K562 (cell line): Measurements from ENCODE around the gene ZNF668. TPM values are rescaled to one million over a fixed set of nuclear protein-coding genes. Genes with fewer than 3 reads are reported as not detected.

Experiments
- CBFA2T2 ChIP-seq: fragments of 450-650 bp; conservative IDR thresholded peaks from 2 replicates; pipeline ENCODE4 v1.6.1; 2017; ENCODE audit warnings: mild to moderate bottlenecking
- CHD2 ChIP-seq: IDR thresholded peaks from 2 replicates; pipeline ENCODE4 v1.6.1; 2011; ENCODE audit warnings: low read depth, low read length
- DIDO1 ChIP-seq: fragments of 450-650 bp; IDR thresholded peaks from 2 replicates; pipeline ENCODE4 v1.6.1; 2016; ENCODE audit warnings: low read depth, missing biosample characterization, missing genetic modification characterization
- GTF2E2 ChIP-seq: fragments of 200-800 bp; sonication (Bioruptor generic); IDR thresholded peaks from 2 replicates; pipeline ENCODE4 v1.6.1; 2016; ENCODE audit warnings: missing genetic modification characterization, missing compliant biosample characterization
- MEIS2 ChIP-seq: fragments of 450-650 bp; IDR thresholded peaks from 2 replicates; pipeline ENCODE4 v1.6.1; 2014; ENCODE audit warnings: mild to moderate bottlenecking; ENCODE audit not compliant: partially characterized antibody
- PHF8 ChIP-seq: fragments of 200-600 bp; sonication (generic); IDR thresholded peaks from 2 replicates; pipeline ENCODE4 v1.6.1; 2012; ENCODE audit warnings: mixed run types, mild to moderate bottlenecking, inconsistent platforms, low read length, moderate library complexity, borderline replicate concordance
- RBFOX2 ChIP-seq: fragments of 200-400 bp; formaldehyde crosslinking; IDR thresholded peaks from 2 replicates; pipeline ENCODE4 v1.6.1; 2017; ENCODE audit warnings: low read depth, mild to moderate bottlenecking, low read length, moderate library complexity
- SMAD1 ChIP-seq: fragments of 150-350 bp; IDR thresholded peaks from 2 replicates; pipeline ENCODE4 v1.6.1; 2014; ENCODE audit warnings: low read length, low read depth; ENCODE audit not compliant: partially characterized antibody
- XRCC4 ChIP-seq: IDR thresholded peaks from one replicate; pipeline ENCODE4 v1.6.1; 2011; ENCODE audit not compliant: insufficient read depth, insufficient read length; ENCODE audit errors: extremely low read depth
- ZFX ChIP-seq: sonication (generic); formaldehyde crosslinking; IDR thresholded peaks from 2 replicates; pipeline ENCODE4 v1.8.0; 2022; ENCODE audit warnings: mild to moderate bottlenecking, missing genetic modification reagents, moderate library complexity
- ZNF224 ChIP-seq: sonication (generic); formaldehyde crosslinking; IDR thresholded peaks from 2 replicates; pipeline ENCODE4 v1.8.0; 2022; ENCODE audit warnings: mild to moderate bottlenecking, missing genetic modification reagents
- ZNF764 ChIP-seq: fragments of 250-450 bp; sonication (Bioruptor Pico); IDR thresholded peaks from 2 replicates; pipeline ENCODE4 v1.4.0; 2020; ENCODE audit warnings: low read depth, mild to moderate bottlenecking, moderate library complexity
- polyA plus RNA-seq, 8 experiments: library from polyadenylated mRNA; depleted of rRNA in 4 of 8; stranded (reverse) in 5 of 8; unstranded in 3 of 8; fragments of >200 nt; fragmentation: Nextera tagmentation in 2 of 8; fragmentation: Illumina TruSeq in 1 of 8; extraction: Ambion mirVana in 2 of 8; extraction: Trizol in 1 of 8; gene quantifications; 2 replicates each; pipeline versions ENCODE4 v1.2.1 to v1.2.3, GENCODE V29; 2011 to 2014; ENCODE audit warnings: inconsistent platforms in 1 of 8, missing spikeins in 1 of 8
- total RNA-seq, 7 experiments: library from RNA; depleted of rRNA in 6 of 7; stranded (reverse); fragments of >200 nt in 6 of 7; fragmentation: Illumina TruSeq in 2 of 7; extraction: Trizol in 2 of 7; gene quantifications; 2 replicates each; pipeline versions ENCODE4 v1.2.1 to v1.2.3, GENCODE V29; 2011 to 2021; ENCODE audit warnings: low replicate concordance in 1 of 7
- TF ChIP-seq, protein P1 (sequence below), 2 experiments: fragments of 450-650 bp; conservative IDR thresholded peaks; 2 replicates each; pipeline ENCODE4 v1.6.1; 2017; ENCODE audit warnings: mild to moderate bottlenecking in 2 of 2, moderate library complexity in 2 of 2
- TF ChIP-seq, protein P2 (sequence below): fragments of 150-350 bp; IDR thresholded peaks from 2 replicates; pipeline ENCODE4 v1.6.1; 2014; ENCODE audit warnings: low read depth, mild to moderate bottlenecking, low read length, borderline replicate concordance
- TF ChIP-seq, protein P3 (sequence below): sonication (generic); formaldehyde crosslinking; IDR thresholded peaks from 2 replicates; pipeline ENCODE4 v1.8.1; 2023; ENCODE audit warnings: mild to moderate bottlenecking, missing genetic modification reagents
- TF ChIP-seq, protein P4 (sequence below): IDR thresholded peaks from 2 replicates; pipeline ENCODE4 v1.6.1; 2012; ENCODE audit warnings: low read depth, low read length, improper control_type of control experiment, borderline replicate concordance
- TF ChIP-seq, protein P5 (sequence below): fragments of 250-450 bp; sonication (Bioruptor Pico); IDR thresholded peaks from 2 replicates; pipeline ENCODE4 v1.8.0; 2021; ENCODE audit warnings: borderline replicate concordance, mild to moderate bottlenecking, moderate library complexity; ENCODE audit not compliant: poor library complexity, severe bottlenecking

The ZNF668 gene
- total and polyA plus RNA-seq, 9 of the 15 experiments (the other 6 are each of a cell fraction or from before 2014, with no cell fraction given), result 0.04 to 15.3 (median 3.8) TPM; not detected in 1

DNA sequence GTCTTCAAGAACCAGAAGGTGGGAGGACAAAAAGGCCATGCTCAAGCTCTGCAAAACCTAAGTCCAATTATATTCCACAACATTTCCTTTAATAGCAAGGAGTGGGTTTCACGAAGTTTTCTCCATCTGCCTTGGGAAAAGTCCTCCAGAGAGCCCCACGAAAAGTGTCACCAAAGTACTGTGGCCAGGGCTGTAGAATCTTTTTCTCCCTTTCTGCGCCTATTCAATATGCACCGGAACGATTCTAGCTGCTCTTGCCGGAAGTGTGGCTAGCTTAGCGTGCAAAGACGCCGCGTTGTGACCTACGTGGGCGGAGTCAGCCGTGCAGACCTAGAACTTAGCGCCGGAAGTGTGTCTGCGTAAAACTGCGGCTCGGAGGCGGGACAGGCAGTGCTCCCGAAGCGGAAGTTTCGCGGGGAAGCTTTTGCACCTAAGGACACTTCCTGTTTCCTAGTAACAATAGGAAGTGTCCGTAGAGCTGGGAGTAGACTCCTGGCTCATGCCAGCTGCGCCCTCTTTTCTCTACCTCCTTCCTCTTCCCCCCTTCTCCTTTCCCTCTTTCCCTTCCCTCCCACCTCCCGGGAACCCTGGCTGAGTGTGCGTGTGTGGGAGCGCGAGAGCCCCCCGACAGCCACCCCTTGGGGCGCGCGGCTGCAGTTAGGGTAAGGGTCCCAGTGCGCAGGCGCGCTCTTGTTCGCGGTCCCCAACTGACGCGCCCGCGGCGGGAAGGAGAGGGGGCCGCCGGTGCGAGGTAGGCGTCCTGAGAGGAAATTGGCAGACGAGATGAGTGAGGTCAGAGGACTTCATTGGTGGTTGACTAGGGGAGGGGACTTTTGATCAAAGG lies at the start of gene ZNF668, which contains the start of gene ZNF646 (continued):
- TF ChIP-seq, protein P1, sequence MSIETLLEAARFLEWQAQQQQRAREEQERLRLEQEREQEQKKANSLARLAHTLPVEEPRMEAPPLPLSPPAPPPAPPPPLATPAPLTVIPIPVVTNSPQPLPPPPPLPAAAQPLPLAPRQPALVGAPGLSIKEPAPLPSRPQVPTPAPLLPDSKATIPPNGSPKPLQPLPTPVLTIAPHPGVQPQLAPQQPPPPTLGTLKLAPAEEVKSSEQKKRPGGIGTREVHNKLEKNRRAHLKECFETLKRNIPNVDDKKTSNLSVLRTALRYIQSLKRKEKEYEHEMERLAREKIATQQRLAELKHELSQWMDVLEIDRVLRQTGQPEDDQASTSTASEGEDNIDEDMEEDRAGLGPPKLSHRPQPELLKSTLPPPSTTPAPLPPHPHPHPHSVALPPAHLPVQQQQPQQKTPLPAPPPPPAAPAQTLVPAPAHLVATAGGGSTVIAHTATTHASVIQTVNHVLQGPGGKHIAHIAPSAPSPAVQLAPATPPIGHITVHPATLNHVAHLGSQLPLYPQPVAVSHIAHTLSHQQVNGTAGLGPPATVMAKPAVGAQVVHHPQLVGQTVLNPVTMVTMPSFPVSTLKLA (conservative IDR thresholded peaks at IDR 0.05), result peak; percentile 79 to 87
- peak; percentile 22 for TF ChIP-seq SMAD1
- no peak for TF ChIP-seq XRCC4
- TF ChIP-seq MEIS2, result peak; percentile 10
- TF ChIP-seq CHD2, result no peak
- TF ChIP-seq RBFOX2, result peak; percentile 80
- TF ChIP-seq, protein P2, sequence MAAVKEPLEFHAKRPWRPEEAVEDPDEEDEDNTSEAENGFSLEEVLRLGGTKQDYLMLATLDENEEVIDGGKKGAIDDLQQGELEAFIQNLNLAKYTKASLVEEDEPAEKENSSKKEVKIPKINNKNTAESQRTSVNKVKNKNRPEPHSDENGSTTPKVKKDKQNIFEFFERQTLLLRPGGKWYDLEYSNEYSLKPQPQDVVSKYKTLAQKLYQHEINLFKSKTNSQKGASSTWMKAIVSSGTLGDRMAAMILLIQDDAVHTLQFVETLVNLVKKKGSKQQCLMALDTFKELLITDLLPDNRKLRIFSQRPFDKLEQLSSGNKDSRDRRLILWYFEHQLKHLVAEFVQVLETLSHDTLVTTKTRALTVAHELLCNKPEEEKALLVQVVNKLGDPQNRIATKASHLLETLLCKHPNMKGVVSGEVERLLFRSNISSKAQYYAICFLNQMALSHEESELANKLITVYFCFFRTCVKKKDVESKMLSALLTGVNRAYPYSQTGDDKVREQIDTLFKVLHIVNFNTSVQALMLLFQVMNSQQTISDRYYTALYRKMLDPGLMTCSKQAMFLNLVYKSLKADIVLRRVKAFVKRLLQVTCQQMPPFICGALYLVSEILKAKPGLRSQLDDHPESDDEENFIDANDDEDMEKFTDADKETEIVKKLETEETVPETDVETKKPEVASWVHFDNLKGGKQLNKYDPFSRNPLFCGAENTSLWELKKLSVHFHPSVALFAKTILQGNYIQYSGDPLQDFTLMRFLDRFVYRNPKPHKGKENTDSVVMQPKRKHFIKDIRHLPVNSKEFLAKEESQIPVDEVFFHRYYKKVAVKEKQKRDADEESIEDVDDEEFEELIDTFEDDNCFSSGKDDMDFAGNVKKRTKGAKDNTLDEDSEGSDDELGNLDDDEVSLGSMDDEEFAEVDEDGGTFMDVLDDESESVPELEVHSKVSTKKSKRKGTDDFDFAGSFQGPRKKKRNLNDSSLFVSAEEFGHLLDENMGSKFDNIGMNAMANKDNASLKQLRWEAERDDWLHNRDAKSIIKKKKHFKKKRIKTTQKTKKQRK, result no peak
- peak; percentile 74; the same call in 1 of the 2 replicates for TF ChIP-seq PHF8
- TF ChIP-seq ZNF764, result 0 out of 2 replicates have a peak, but pooled peaks have one; percentile 19
- peak; percentile 67; the same call in 1 of the 2 replicates for TF ChIP-seq GTF2E2 (tag)
- TF ChIP-seq, protein P3, sequence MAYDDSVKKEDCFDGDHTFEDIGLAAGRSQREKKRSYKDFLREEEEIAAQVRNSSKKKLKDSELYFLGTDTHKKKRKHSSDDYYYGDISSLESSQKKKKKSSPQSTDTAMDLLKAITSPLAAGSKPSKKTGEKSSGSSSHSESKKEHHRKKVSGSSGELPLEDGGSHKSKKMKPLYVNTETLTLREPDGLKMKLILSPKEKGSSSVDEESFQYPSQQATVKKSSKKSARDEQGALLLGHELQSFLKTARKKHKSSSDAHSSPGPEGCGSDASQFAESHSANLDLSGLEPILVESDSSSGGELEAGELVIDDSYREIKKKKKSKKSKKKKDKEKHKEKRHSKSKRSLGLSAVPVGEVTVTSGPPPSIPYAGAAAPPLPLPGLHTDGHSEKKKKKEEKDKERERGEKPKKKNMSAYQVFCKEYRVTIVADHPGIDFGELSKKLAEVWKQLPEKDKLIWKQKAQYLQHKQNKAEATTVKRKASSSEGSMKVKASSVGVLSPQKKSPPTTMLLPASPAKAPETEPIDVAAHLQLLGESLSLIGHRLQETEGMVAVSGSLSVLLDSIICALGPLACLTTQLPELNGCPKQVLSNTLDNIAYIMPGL (CRISPR knock-in tag), result no peak
- TF ChIP-seq, protein P4, sequence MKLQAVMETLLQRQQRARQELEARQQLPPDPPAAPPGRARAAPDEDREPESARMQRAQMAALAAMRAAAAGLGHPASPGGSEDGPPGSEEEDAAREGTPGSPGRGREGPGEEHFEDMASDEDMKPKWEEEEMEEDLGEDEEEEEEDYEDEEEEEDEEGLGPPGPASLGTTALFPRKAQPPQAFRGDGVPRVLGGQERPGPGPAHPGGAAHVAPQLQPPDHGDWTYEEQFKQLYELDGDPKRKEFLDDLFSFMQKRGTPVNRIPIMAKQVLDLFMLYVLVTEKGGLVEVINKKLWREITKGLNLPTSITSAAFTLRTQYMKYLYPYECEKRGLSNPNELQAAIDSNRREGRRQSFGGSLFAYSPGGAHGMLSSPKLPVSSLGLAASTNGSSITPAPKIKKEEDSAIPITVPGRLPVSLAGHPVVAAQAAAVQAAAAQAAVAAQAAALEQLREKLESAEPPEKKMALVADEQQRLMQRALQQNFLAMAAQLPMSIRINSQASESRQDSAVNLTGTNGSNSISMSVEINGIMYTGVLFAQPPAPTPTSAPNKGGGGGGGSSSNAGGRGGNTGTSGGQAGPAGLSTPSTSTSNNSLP, result 0 out of 2 replicates have a peak, but pooled peaks have one; percentile 4
- TF ChIP-seq, protein P5, sequence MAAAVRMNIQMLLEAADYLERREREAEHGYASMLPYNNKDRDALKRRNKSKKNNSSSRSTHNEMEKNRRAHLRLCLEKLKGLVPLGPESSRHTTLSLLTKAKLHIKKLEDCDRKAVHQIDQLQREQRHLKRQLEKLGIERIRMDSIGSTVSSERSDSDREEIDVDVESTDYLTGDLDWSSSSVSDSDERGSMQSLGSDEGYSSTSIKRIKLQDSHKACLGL (CRISPR knock-in tag), result no peak
- TF ChIP-seq DIDO1 (tag), result peak; percentile 74; the same call in 1 of the 2 replicates
- TF ChIP-seq CBFA2T2, result no peak
- TF ChIP-seq ZNF224 (CRISPR knock-in tag), result no peak
- no peak for TF ChIP-seq ZFX
